ENCODE data around the gene FIS1.

DNA sequence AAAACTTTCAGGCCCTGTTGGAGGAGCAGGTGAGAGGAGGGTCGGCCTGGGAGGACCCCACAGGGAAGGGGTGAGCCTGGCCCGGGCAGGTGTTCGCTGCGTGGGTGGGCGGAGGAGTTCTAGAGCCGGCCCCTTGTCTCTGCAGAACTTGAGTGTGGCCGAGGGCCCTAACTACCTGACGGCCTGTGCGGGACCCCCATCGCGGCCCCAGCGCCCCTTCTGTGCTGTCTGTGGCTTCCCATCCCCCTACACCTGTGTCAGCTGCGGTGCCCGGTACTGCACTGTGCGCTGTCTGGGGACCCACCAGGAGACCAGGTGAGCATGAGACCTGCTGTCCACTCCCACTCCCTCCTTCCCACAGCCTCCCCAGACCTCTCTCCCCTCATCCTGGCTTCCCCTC, 21.4 kb downstream of the FIS1 start:
- TF ChIP-seq, protein P1, sequence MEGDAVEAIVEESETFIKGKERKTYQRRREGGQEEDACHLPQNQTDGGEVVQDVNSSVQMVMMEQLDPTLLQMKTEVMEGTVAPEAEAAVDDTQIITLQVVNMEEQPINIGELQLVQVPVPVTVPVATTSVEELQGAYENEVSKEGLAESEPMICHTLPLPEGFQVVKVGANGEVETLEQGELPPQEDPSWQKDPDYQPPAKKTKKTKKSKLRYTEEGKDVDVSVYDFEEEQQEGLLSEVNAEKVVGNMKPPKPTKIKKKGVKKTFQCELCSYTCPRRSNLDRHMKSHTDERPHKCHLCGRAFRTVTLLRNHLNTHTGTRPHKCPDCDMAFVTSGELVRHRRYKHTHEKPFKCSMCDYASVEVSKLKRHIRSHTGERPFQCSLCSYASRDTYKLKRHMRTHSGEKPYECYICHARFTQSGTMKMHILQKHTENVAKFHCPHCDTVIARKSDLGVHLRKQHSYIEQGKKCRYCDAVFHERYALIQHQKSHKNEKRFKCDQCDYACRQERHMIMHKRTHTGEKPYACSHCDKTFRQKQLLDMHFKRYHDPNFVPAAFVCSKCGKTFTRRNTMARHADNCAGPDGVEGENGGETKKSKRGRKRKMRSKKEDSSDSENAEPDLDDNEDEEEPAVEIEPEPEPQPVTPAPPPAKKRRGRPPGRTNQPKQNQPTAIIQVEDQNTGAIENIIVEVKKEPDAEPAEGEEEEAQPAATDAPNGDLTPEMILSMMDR (IDR thresholded peaks at IDR 0.05) = no peak
- no peak for TF ChIP-seq POLR2A (IDR thresholded peaks at IDR 0.05)
